IgD-negative memory B cell (primary cell): ENCODE measurements around the gene NUDT5. TPM values are rescaled to one million over a fixed set of nuclear protein-coding genes. Genes with fewer than 3 reads are reported as not detected.

Experiments used
- H3K27ac Mint-ChIP-seq, 3 donors: one replicate each; pipeline ENCODE4 v1.8.0; 2020 to 2022; ENCODE audit warnings: mild to moderate bottlenecking in 3 of 3, mixed read lengths in 3 of 3, moderate library complexity in 1 of 3
- H3K27me3 Mint-ChIP-seq: one replicate; pipeline ENCODE4 v1.8.0; 2021; ENCODE audit warnings: mixed read lengths
- H3K36me3 Mint-ChIP-seq: one replicate; pipeline ENCODE4 v1.8.0; 2020; ENCODE audit warnings: mild to moderate bottlenecking, mixed read lengths
- H3K4me1 Mint-ChIP-seq, 3 donors: one replicate each; pipeline ENCODE4 v1.8.0; 2020 to 2022; ENCODE audit warnings: mixed read lengths in 3 of 3, mild to moderate bottlenecking in 1 of 3
- H3K4me3 Mint-ChIP-seq, 4 donors: one replicate each; pipeline ENCODE4 v1.8.0; 2020 to 2022; ENCODE audit warnings: mild to moderate bottlenecking in 4 of 4, mixed read lengths in 4 of 4, moderate library complexity in 3 of 4
- H3K9me3 Mint-ChIP-seq, 3 donors: one replicate each; pipeline ENCODE4 v1.8.0; 2020 to 2021; ENCODE audit warnings: mixed read lengths in 3 of 3, mild to moderate bottlenecking in 1 of 3
- polyA plus RNA-seq: library from polyadenylated mRNA; unstranded; fragments of 300-500 nt; fragmentation: Illumina TruSeq; gene quantifications from one replicate; pipeline ENCODE4 v1.2.3, GENCODE V29; 2021

Gene NUDT5
- polyA plus RNA-seq, 1 donor from 2014 or later: 48.6 TPM

GRCh38 chr10:12164085-12164484, 31.6 kb downstream of the NUDT5 start:
- no peaks in the 10 kb centered on the region for H3K27me3 Mint-ChIP-seq
- H3K4me3 Mint-ChIP-seq: no peak overlapping the region
- peaks cover 9% of the 10 kb centered on the region for H3K36me3 Mint-ChIP-seq
- no peak overlapping the region for H3K27ac Mint-ChIP-seq
- no peaks in the 10 kb centered on the region for H3K9me3 Mint-ChIP-seq
- H3K4me1 Mint-ChIP-seq: no peaks in the 10 kb centered on the region

GRCh38 chr10:12162927-12163326, 32.8 kb downstream of the NUDT5 start:
- no peak overlapping the region for H3K4me3 Mint-ChIP-seq
- H3K4me1 Mint-ChIP-seq: no peaks in the 10 kb centered on the region
- H3K27ac Mint-ChIP-seq: no peak overlapping the region
- no peaks in the 10 kb centered on the region for H3K27me3 Mint-ChIP-seq
- H3K9me3 Mint-ChIP-seq: no peaks in the 10 kb centered on the region
- H3K36me3 Mint-ChIP-seq: peaks cover 9% of the 10 kb centered on the region

- H3K4me3 Mint-ChIP-seq: no peak overlapping the region
- peaks cover 4% of the 10 kb centered on the region for H3K36me3 Mint-ChIP-seq
- no peaks in the 10 kb centered on the region for H3K27me3 Mint-ChIP-seq
- H3K4me1 Mint-ChIP-seq: no peaks in the 10 kb centered on the region
- H3K9me3 Mint-ChIP-seq: no peaks in the 10 kb centered on the region
- no peak overlapping the region for H3K27ac Mint-ChIP-seq
These were observed 35.0 kb downstream of the NUDT5 start for GRCh38 chr10:12160664-12161063.

- no peaks in the 10 kb centered on the region for H3K9me3 Mint-ChIP-seq
- peak overlapping the region in 1 of 3 donors; percentile 39 for H3K27ac Mint-ChIP-seq
- no peaks in the 10 kb centered on the region for H3K27me3 Mint-ChIP-seq
- H3K36me3 Mint-ChIP-seq: peaks cover 6% of the 10 kb centered on the region
- no peak overlapping the region for H3K4me3 Mint-ChIP-seq
- H3K4me1 Mint-ChIP-seq: no peaks in the 10 kb centered on the region
These were observed 37.6 kb downstream of the NUDT5 start for GRCh38 chr10:12158111-12158510.

- Mint-ChIP-seq H3K4me1 (no peaks in the 10 kb centered on the region), H3K27me3 (no peaks in the 10 kb centered on the region), H3K9me3 (no peaks in the 10 kb centered on the region), H3K4me3 (no peak overlapping the region), H3K36me3 (peaks cover 6% of the 10 kb centered on the region), H3K27ac (no peak overlapping the region)
These were observed 39.1 kb downstream of the NUDT5 start for GRCh38 chr10:12156367-12157123.

- Mint-ChIP-seq H3K4me3 (no peak overlapping the region), H3K9me3 (no peaks in the 10 kb centered on the region), H3K36me3 (peaks cover 10% of the 10 kb centered on the region), H3K27ac (no peak overlapping the region), H3K4me1 (no peaks in the 10 kb centered on the region), H3K27me3 (no peaks in the 10 kb centered on the region)
These were observed 41.2 kb downstream of the NUDT5 start for GRCh38 chr10:12154516-12154915.

- peaks cover 16% of the 10 kb centered on the region for H3K36me3 Mint-ChIP-seq
- H3K4me1 Mint-ChIP-seq: no peaks in the 10 kb centered on the region
- H3K27ac Mint-ChIP-seq: no peak overlapping the region
- no peak overlapping the region for H3K4me3 Mint-ChIP-seq
- H3K27me3 Mint-ChIP-seq: no peaks in the 10 kb centered on the region
- no peaks in the 10 kb centered on the region for H3K9me3 Mint-ChIP-seq
These were observed 45.5 kb downstream of the NUDT5 start for GRCh38 chr10:12150163-12150562.

GRCh38 chr10:12144538-12144937, 51.2 kb downstream of the NUDT5 start:
- Mint-ChIP-seq H3K4me3 (no peak overlapping the region), H3K9me3 (peaks cover 0 to 2% (median 0%) of the 10 kb centered on the region in 3 donors), H3K27ac (no peak overlapping the region), H3K27me3 (no peaks in the 10 kb centered on the region), H3K4me1 (peaks cover 0 to 1% (median 0%) of the 10 kb centered on the region in 3 donors), H3K36me3 (peaks cover 12% of the 10 kb centered on the region)

GRCh38 chr10:12140038-12140437, 55.7 kb downstream of the NUDT5 start:
- H3K27me3 Mint-ChIP-seq: no peaks in the 10 kb centered on the region
- H3K27ac Mint-ChIP-seq: no peak overlapping the region
- H3K4me1 Mint-ChIP-seq: peaks cover 0 to 1% (median 0%) of the 10 kb centered on the region in 3 donors
- H3K4me3 Mint-ChIP-seq: no peak overlapping the region
- H3K9me3 Mint-ChIP-seq: peaks cover 0 to 2% (median 0%) of the 10 kb centered on the region in 3 donors
- H3K36me3 Mint-ChIP-seq: peaks cover 8% of the 10 kb centered on the region

GRCh38 chr10:12135631-12136030, 60.1 kb downstream of the NUDT5 start:
- Mint-ChIP-seq H3K9me3 (no peaks in the 10 kb centered on the region), H3K27me3 (no peaks in the 10 kb centered on the region), H3K27ac (no peak overlapping the region), H3K36me3 (peaks cover 3% of the 10 kb centered on the region), H3K4me1 (peaks cover 0 to 2% (median 1%) of the 10 kb centered on the region in 3 donors), H3K4me3 (no peak overlapping the region)

GRCh38 chr10:12130237-12130872, 65.3 kb downstream of the NUDT5 start:
- Mint-ChIP-seq H3K4me3 (peak overlapping the region; percentile 90 to 96 (median 94)), H3K36me3 (no peaks in the 10 kb centered on the region), H3K9me3 (no peaks in the 10 kb centered on the region), H3K27ac (peak overlapping the region; percentile 76 to 98 (median 94)), H3K27me3 (no peaks in the 10 kb centered on the region), H3K4me1 (peaks cover 7 to 16% (median 15%) of the 10 kb centered on the region in 3 donors)

- no peaks in the 10 kb centered on the region for H3K27me3 Mint-ChIP-seq
- no peaks in the 10 kb centered on the region for H3K9me3 Mint-ChIP-seq
- peaks cover 7 to 16% (median 15%) of the 10 kb centered on the region in 3 donors for H3K4me1 Mint-ChIP-seq
- peak within 1 kb of the TSS; percentile 90 to 96 (median 94) for H3K4me3 Mint-ChIP-seq
- H3K27ac Mint-ChIP-seq: peak within 1 kb of the TSS; percentile 76 to 98 (median 95)
- H3K36me3 Mint-ChIP-seq: no peaks in the 10 kb centered on the region
These were observed 66.2 kb downstream of the NUDT5 start, which contains the start of gene SEC61A2 for GRCh38 chr10:12129222-12130111. TSS of gene SEC61A2 (plus strand) at chr10:12129677. CDS start at chr10:12129788, 111 bp downstream.

- peak overlapping the region; percentile 86 to 99 (median 98) for H3K27ac Mint-ChIP-seq
- H3K4me1 Mint-ChIP-seq: peaks cover 24 to 28% (median 24%) of the 10 kb centered on the region in 3 donors
- no peaks in the 10 kb centered on the region for H3K27me3 Mint-ChIP-seq
- H3K9me3 Mint-ChIP-seq: no peaks in the 10 kb centered on the region
- H3K36me3 Mint-ChIP-seq: peaks cover 16% of the 10 kb centered on the region
- peak overlapping the region in 3 of 4 donors; percentile 54 to 88 (median 77) for H3K4me3 Mint-ChIP-seq
These were observed 74.0 kb downstream of the NUDT5 start for GRCh38 chr10:12121673-12122072.
